ENCODE results near the gene B3GALT6.

The B3GALT6 gene

GRCh38 chr1:1226566-1227362 lies 5.3 kb upstream of the B3GALT6 start:
- in situ Hi-C loops (cut with HindIII; ENCODE audit: low pct_ligation_motif_present, low pct_unique_long_range_greater_than_20kb, low sequenced_read_pairs): no loop called here
- DNase-seq: no peak

- in situ Hi-C loops (cut with HindIII; ENCODE audit: low pct_ligation_motif_present, low pct_unique_long_range_greater_than_20kb, low sequenced_read_pairs): no loop called here
- no peak for DNase-seq
Observed at GRCh38 chr1:1227386-1227785, 4.7 kb upstream of the B3GALT6 start.

- DNase-seq: no peak
- in situ Hi-C loops (cut with HindIII; ENCODE audit: low pct_ligation_motif_present, low pct_unique_long_range_greater_than_20kb, low sequenced_read_pairs): no loop called here
Observed at GRCh38 chr1:1228187-1228586, 3.9 kb upstream of the B3GALT6 start.

- in situ Hi-C loops (cut with HindIII; ENCODE audit: low pct_ligation_motif_present, low pct_unique_long_range_greater_than_20kb, low sequenced_read_pairs): no loop called here
- DNase-seq: no peak
Observed at GRCh38 chr1:1228596-1229321, 3.3 kb upstream of the B3GALT6 start.

- in situ Hi-C loops (cut with HindIII; ENCODE audit: low pct_ligation_motif_present, low pct_unique_long_range_greater_than_20kb, low sequenced_read_pairs): no loop called here
- DNase-seq: no peak
Observed at GRCh38 chr1:1229770-1230169, 2.3 kb upstream of the B3GALT6 start.

GRCh38 chr1:1230656-1231399 lies 1.2 kb upstream of the B3GALT6 start:
- DNase-seq: peak; percentile 74
- in situ Hi-C loops (cut with HindIII; ENCODE audit: low pct_ligation_motif_present, low pct_unique_long_range_greater_than_20kb, low sequenced_read_pairs): no loop called here

- DNase-seq: peak; percentile 93
- in situ Hi-C loops (cut with HindIII; ENCODE audit: low pct_ligation_motif_present, low pct_unique_long_range_greater_than_20kb, low sequenced_read_pairs): no loop called here
Observed at GRCh38 chr1:1231400-1232207, 433 bp upstream of the B3GALT6 start, which contains the start of gene SDF4. SDF4 (minus strand) TSS chr1:1232001; CDS start chr1:1228772, 3,229 bp downstream.

GRCh38 chr1:1232796-1233566 lies 944 bp downstream of the B3GALT6 start:
- in situ Hi-C loops (cut with HindIII; ENCODE audit: low pct_ligation_motif_present, low pct_unique_long_range_greater_than_20kb, low sequenced_read_pairs): no loop called here
- DNase-seq: no peak

- DNase-seq: no peak
- in situ Hi-C loops (cut with HindIII; ENCODE audit: low pct_ligation_motif_present, low pct_unique_long_range_greater_than_20kb, low sequenced_read_pairs): no loop called here
Observed at GRCh38 chr1:1233567-1233892, 1.5 kb downstream of the B3GALT6 start.

- DNase-seq: no peak
- in situ Hi-C loops (cut with HindIII; ENCODE audit: low pct_ligation_motif_present, low pct_unique_long_range_greater_than_20kb, low sequenced_read_pairs): no loop called here
Observed at GRCh38 chr1:1234180-1234808, 2.3 kb downstream of the B3GALT6 start.

GRCh38 chr1:1235016-1235744 lies 3.1 kb downstream of the B3GALT6 start:
- in situ Hi-C loops (cut with HindIII; ENCODE audit: low pct_ligation_motif_present, low pct_unique_long_range_greater_than_20kb, low sequenced_read_pairs): no loop called here
- no peak for DNase-seq

- in situ Hi-C loops (cut with HindIII; ENCODE audit: low pct_ligation_motif_present, low pct_unique_long_range_greater_than_20kb, low sequenced_read_pairs): no loop called here
- no peak for DNase-seq
Observed at GRCh38 chr1:1236176-1236763, 4.2 kb downstream of the B3GALT6 start.

- DNase-seq: no peak
- in situ Hi-C loops (cut with HindIII; ENCODE audit: low pct_ligation_motif_present, low pct_unique_long_range_greater_than_20kb, low sequenced_read_pairs): no loop called here
Observed at GRCh38 chr1:1236945-1237873, 5.2 kb downstream of the B3GALT6 start.

GRCh38 chr1:1237874-1238701 lies 6.1 kb downstream of the B3GALT6 start:
- DNase-seq: no peak
- in situ Hi-C loops (cut with HindIII; ENCODE audit: low pct_ligation_motif_present, low pct_unique_long_range_greater_than_20kb, low sequenced_read_pairs): no loop called here

GRCh38 chr1:1238702-1239178 lies 6.7 kb downstream of the B3GALT6 start:
- DNase-seq: no peak
- in situ Hi-C loops (cut with HindIII; ENCODE audit: low pct_ligation_motif_present, low pct_unique_long_range_greater_than_20kb, low sequenced_read_pairs): no loop called here
